DMS79 (cell line): ENCODE measurements around the gene CCDC186.

Experiments used
- DNase-seq: peaks from one replicate; lab custom pipeline; 2025; lab: John Stamatoyannopoulos, UW

Gene CCDC186

GRCh38 chr10:114110174-114110972, 63.6 kb downstream of the CCDC186 start:
- no peak for DNase-seq

GRCh38 chr10:114103284-114103683, 70.7 kb downstream of the CCDC186 start:
- DNase-seq, result no peak

- DNase-seq, result no peak
Observed at GRCh38 chr10:114102256-114102655, 71.7 kb downstream of the CCDC186 start.

- DNase-seq, result no peak
Observed at GRCh38 chr10:114100848-114101741, 72.9 kb downstream of the CCDC186 start.

DNA sequence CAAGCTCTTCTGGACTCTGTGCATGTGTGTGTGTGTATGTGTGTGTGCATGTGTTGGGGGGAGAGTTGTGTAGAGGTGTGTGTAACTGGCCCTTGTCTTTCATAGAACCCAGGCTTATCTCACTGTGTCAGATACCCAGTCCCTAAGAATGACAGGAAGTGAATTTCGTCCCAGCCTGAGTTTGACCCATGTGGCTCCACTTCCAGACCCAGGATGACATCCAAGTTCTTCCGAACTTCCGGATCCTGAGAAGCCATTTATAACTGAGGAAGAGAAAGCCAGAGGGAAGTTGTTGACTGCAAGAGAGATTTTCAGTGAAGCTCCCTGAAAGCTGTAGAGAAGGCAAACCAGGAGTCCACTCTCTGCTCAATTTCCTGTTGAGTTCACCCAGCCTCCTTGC, 77.1 kb downstream of the CCDC186 start:
- DNase-seq, result no peak

DNA sequence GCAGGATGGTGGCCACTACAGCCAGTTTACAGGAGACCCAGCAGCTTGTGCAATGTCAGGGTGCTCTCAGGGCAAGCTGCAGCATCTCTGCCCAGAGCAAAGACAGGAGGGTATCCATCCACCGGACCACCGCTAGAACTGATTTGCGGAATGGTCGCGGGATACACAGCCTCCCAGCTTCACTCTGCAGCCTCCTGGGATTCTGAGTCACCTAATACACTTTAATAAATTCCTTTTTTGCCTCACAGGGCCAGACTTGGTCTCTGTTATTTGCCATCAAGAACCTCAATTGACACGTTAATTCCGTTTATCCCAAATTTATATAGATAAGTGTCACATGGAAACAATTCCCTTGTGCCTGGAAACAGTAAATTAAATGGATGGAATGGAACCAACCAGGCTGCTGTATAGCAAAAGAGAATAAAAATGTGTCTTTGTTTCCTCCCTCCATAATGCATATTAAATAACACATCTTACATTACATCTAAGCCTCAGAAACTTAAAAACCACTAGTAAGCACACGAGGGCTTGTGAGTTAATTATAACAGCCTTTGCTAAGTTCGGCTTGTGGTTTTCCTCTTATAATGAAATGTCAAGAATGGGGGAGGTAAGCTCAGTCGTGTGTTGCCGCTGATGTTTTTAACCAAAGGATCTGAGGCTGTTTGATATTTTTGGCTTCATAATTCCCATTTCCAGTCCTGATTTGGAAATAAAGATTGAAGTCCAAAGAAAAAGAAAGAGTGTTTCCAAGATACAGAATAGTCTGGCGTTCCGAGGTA, 78.3 kb downstream of the CCDC186 start:
- no peak for DNase-seq

- DNase-seq, result no peak
Observed at GRCh38 chr10:114094795-114095194, 79.2 kb downstream of the CCDC186 start.

DNA sequence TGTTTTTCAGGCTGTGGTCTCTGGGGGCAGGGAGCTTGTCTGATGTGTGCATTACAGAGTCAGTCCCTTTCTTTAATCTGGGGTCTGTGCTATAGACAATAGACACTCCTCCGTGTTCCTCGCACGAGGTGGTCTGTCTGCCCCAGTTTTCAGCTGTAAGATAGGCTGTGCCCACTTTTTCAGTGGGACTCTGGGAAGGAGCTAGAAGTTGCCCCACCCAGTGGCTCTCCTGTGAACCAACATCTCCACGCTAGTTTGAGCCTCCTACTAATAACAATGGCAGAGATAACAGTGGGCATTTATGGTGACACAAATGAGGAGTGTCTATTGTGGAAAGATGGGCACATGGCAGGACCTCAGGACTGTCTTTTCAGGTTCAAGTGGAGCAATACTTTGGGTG, 86.3 kb downstream of the CCDC186 start:
- no peak for DNase-seq

GRCh38 chr10:114087255-114087654, 86.7 kb downstream of the CCDC186 start:
- DNase-seq, result no peak

GRCh38 chr10:114084215-114084614, 89.8 kb downstream of the CCDC186 start:
- no peak for DNase-seq

- DNase-seq, result no peak
Observed at GRCh38 chr10:114083040-114083439, 91.0 kb downstream of the CCDC186 start.

- DNase-seq, result no peak
Observed at GRCh38 chr10:114081911-114082583, 92.0 kb downstream of the CCDC186 start.

DNA sequence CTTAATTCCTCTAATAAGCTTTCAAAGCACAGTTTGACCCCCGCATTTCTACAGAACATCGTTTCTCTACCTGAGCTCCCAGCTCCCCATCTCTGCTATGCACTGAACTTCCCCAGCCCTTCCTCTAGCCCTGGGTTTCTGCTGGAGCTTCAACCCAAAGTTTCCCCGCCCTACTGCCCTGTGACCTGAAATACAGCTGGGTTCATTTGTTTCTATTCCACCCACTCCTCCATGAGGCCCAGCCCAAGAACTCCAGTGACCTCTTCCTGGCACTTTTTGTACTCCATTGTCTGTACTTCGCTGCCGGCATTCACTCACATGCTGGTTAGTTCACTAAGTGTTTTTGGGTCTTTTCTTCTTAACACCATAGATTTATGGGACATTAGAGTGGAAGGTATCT, 94.6 kb downstream of the CCDC186 start:
- no peak for DNase-seq

- no peak for DNase-seq
Observed at GRCh38 chr10:114078346-114078745, 95.7 kb downstream of the CCDC186 start.

DNA sequence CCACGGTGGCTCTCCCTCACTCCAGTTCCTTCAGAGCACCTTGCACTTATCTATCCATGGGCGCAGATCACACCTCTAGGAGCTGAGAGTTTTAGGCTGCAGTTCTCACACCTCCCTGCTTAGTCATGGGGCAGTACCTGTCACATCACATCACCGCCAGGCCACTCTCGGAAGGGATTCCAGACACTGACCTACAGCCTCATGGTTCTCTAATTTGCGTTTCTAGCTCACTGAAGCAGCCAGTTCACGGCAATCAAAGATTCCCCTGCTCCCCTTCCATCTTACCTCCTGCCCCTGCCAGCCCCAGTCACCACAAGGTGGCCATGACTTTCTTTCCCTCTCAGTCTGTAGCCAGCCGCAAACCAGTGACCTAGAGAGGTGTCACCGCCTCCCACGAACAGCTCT, 96.2 kb downstream of the CCDC186 start:
- no peak for DNase-seq

- no peak for DNase-seq
Observed at GRCh38 chr10:114077347-114077746, 96.7 kb downstream of the CCDC186 start.

- no peak for DNase-seq
Observed at GRCh38 chr10:114075093-114075492, 98.9 kb downstream of the CCDC186 start.

GRCh38 chr10:114073395-114074186, 100.4 kb downstream of the CCDC186 start:
- no peak for DNase-seq

DNA sequence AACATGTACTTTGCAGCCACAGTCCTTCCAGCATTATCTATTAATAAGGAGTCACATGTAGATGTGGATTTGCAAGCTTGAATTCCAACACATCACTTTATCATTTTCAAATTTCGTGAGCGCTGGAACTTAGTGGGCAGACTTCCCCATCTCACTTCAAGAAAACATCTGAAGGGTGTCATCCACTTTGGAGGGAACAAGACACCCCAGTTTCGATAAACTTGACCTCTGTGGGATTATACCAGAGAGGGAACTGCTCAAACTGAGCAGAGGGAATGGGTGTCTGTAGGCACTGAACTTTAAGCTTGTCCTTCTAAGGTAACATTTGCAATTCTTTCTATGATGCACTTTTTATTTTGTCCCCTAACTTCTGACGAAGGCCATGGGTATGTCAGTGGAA, 102.8 kb downstream of the CCDC186 start:
- DNase-seq, result no peak
